ENCODE results near the gene HIP1R.
"Not testable (repeated sequence)": the region's sequence is repeated elsewhere in the genome, so short reads cannot be mapped to it uniquely, and the experiment has no call there.

The HIP1R gene

DNA sequence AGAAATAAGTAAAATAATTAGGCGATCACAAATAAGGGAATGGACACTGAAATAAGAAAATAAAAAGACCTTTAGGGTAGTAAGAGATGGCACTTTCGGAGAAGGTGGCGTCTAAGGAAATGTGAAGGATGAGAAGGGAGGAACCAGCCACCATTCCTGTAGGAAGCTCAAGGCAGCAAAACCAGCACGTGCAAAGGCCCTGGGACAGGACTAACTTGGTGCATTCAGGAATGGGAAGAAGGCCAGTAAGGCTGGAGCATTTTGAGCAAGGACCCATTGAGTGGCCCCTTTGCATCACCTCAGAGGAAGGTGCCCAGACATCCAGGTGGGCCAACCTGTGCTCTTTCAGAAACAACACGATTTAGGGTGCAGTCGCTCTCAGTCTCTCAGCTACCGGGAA, 61.4 kb downstream of the HIP1R start:
- DNase-seq = no peak

DNA sequence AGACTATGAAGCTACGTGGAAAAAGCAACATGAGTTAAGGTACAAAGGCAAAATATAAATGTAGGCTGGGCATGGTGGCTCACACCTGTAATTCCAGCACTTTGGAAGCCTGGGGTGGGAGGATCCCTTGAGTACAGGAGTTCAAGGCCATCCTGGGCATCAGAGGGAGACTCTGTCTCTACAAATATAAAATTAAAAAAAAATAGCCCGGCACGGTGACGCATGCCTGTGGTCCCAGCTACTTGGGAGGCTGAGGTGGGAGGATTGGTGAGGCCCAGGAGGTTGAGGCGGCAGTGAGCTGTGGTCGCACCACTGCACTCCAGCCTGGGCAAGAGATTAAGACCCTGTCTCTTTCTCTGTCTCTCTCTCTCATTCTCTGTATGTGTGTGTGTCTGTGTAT, 64.6 kb downstream of the HIP1R start:
- no peak for DNase-seq

DNA sequence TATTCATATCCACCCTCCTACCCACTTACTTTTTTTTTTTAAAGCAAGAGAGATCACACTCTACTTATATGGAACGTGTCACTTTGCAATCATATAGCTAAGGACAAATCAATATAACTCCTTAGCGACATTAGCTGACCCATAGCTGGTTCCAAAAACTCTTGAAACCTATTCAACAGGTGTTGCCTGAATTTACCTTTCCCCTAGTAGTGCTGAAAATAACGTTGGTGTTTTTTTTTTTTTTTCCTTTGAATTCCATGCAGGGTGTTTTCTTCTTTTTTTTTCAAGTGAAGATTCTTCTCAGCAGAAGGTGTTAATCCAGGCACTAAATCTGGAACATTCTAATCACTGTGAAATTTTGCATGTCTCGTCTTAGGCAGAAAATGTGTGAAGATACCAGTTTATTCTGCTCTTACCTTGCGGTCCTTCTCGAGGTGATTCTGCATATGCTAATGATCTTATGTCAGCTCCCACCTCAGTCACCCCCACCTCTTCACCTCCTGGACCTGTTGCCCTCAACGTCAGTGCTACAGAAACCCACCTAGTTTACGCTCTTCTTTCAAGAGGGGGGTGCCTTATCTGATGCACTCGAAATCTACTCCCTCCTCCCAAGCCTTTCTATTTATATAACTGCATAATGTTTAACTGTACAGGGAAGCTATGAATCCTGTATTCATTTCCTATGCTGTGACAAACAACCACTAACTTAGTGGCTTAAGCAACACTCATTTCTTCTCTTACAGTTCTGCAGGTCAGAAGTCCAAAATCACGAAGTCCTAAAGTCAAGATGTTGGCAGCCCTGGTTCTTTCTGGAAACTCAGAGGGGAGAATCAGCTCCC, 67.8 kb downstream of the HIP1R start:
- no peak for DNase-seq

DNA sequence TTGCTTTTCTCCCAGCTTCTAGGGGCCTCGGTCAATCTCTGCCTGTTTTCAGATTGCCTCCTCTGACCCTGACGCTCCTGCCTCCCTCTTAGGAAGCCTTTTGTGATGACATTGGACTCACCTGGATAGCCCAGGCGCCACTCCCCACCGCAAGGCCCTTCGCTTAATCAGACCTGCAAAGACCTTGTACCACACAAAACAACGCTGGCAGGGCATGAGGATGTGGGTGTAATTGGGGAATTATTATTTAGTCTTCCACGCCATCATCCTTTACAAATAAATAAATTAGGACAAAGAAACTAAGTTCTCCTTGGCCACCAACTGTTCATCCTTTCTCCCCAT, 68.4 kb downstream of the HIP1R start:
- DNase-seq = no peak

DNA sequence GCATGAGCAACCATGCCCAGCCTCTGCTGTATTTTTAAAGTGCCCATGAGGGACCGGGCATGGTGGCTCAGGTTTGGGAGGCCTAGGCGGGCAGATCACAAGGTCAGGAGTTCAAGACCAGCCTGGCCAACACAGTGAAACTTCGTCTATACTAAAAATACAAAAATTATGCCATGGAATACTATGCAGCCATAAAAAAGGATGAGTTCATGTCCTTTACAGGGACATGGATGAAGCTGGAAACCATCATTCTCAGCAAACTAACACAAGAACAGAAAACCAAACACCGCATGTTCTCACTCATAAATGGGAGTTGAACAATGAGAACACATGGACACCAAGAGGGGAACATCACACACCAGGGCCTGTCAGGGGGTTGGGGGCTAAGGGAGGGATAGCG, 70.0 kb downstream of the HIP1R start:
- DNase-seq = not testable (repeated sequence)

DNA sequence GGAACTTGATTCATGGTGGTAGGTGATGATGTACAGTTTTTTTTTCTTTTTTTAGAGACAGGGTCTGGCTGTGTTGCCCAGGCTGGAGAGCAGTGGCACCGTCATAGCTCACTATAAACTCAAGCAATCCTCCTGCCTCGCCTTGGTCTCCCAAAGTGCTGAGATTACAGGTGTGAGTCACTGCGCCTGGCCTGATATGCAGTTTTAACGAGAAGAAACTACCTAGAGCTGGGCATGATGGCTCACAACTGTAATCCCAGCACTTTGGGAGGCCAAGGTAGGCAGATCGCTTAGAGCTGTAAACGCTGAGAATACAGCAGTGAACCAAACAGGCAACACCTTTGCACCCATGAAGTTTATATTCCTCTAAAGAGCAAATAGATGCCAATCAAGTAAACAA, 73.7 kb downstream of the HIP1R start:
- DNase-seq = no peak

DNA sequence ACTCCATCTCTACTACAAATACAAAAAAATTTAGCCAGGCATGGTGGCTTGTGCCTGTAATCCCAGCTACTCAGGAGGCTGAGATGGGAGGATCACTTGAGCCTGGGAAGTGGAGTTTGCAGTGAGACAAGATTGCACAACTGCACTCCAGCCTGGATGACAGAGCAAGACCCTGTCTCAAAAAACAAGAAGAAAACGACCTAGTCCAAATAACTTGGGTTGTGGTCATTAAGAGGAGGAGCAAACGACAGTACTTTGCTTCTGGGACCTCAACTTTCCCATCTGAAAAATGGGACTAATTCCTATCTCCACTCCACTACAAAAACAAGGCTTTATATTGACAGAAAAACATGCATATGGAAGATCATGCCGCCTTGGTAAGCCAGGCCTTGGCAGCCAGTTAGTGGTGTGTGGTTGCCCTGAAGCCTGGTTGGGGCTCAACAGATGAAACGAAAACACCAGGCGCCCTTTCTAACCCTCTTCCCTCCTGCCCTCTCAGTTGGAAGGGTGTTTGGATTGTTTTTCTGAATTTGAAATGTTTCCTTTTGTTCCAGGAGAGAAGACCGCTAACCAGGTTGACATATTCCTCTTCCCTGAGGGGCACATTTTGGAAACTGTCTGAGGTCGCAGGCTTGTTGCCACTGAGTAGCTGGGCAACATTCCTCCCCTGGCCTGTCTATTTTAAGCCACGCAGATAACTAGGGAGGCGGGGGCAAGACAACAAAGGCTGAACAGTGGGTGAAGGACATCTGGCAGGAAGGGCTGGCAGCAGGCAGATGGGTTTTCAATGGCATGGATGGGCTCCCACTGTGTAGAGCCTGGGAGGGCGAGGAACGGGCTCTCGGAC, 74.4 kb downstream of the HIP1R start:
- no peak for DNase-seq

Data from DMS79 treated with DMSO at 0.1 percent for 48 hours (cell line).